H1 (cell line): ENCODE results near the gene CYBA. TPM values are rescaled to one million over a fixed set of nuclear protein-coding genes. Genes with fewer than 3 reads are reported as not detected.

Experiments
- CHD7 ChIP-seq: fragments of 300-600 bp; sonication (generic); IDR thresholded peaks from 2 replicates; pipeline ENCODE4 v1.7.1; 2012; ENCODE audit warnings: low read length, moderate library complexity, mild to moderate bottlenecking, inconsistent platforms; ENCODE audit not compliant: insufficient replicate concordance
- MAX ChIP-seq: IDR thresholded peaks from 2 replicates; pipeline ENCODE4 v1.6.1; 2012; ENCODE audit warnings: inconsistent platforms
- NRF1 ChIP-seq: IDR thresholded peaks from 2 replicates; pipeline ENCODE4 v1.6.1; 2011; ENCODE audit warnings: mild to moderate bottlenecking, low read depth, low read length, improper control_type of control experiment
- RNF2 ChIP-seq: fragments of 200-900, 300-1000 bp; sonication (generic); IDR thresholded peaks from 2 replicates; pipeline ENCODE4 v1.7.1; 2016; ENCODE audit warnings: borderline replicate concordance, low read depth, mild to moderate bottlenecking, antibody characterized with exemption, low read length; ENCODE audit not compliant: poor library complexity, severe bottlenecking; ENCODE audit errors: missing control alignments
- SP1 ChIP-seq: IDR thresholded peaks from 2 replicates; pipeline ENCODE4 v1.6.1; 2011; ENCODE audit warnings: low read depth, low read length
- polyA plus RNA-seq, 7 experiments: library from polyadenylated mRNA; depleted of rRNA in 3 of 7; stranded (reverse) in 5 of 7; unstranded in 2 of 7; fragments of >200 nt in 5 of 7; fragments of 200-250 nt in 2 of 7; gene quantifications; 1 replicate in 5 of 7; 2 replicates in 1 of 7; 4 replicates in 1 of 7; pipeline versions ENCODE4 v1.2.1 to v1.2.3, GENCODE V29; 2011 to 2013; ENCODE audit warnings: missing spikeins in 2 of 7, mixed read lengths in 2 of 7
- total RNA-seq: library from RNA; stranded (reverse); fragmentation: NEBNext Ultra II Directional; extraction: Animal tissue kit (Norgen Biotek cat#: 25700); gene quantifications from 2 replicates; pipeline ENCODE4 v1.2.1, GENCODE V29; 2021

CYBA gene
- total and polyA plus RNA-seq, 2 of the 8 experiments (the other 6 are each of a cell fraction or from before 2014, with no cell fraction given), result 136 to 254 TPM

GRCh38 chr16:88671806-88672205 lies 21.0 kb upstream of the CYBA start (continued):
- TF ChIP-seq CHD7 (no peak), NRF1 (no peak), MAX (no peak), RNF2 (no peak), SP1 (no peak)
- TF ChIP-seq, all 59 proteins: peak for 0
